ENCODE results near the gene RRP15. TPM values are rescaled to one million over a fixed set of nuclear protein-coding genes. Genes with fewer than 3 reads are reported as not detected.
A peak's percentile ranks its signal among the peaks of the same experiment; 100 is the strongest.

RRP15 gene
- total and polyA plus RNA-seq, 9 of the 15 experiments (the other 6 are each of a cell fraction or from before 2014, with no cell fraction given): 9.5 to 58.1 (median 29.3) TPM

DNA sequence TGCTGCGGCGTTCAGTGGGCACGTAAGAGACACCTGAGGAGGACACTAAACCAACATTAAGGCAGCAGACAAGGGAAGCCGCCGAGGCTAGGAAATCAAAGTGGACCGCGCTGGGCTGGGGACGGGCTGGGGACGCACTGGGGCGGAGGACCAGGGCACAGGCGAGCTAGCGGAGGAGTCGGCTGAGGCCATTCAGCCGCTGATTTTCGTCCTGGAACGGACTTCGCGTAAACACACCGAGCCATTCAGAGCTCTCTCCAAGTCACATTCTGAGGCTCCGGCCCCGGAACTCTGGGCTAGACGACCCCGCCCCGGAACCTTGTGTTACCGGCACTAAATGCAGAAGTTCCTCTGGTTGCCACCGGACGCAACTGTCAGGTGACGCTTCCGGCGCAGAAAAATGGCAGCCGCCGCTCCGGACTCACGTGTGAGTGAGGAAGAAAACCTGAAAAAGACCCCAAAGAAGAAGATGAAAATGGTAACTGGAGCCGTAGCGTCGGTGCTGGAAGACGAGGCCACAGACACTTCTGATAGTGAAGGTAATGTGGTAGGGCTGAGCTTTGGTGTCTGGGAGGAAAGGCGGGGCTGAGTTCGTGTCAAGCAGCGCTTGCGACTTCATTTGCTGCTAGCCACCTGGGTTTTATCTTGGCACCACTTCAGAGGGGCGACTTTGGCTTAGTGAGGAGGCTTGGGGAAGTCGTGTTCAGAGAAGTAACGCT lies at the start of gene RRP15 (continued):
- TF ChIP-seq CEBPG (CRISPR knock-in tag; IDR thresholded peaks at IDR 0.05) (no peak), CEBPG (tag; conservative IDR thresholded peaks at IDR 0.05 in 1 of 2, IDR thresholded peaks at IDR 0.05 in 1 of 2) (no peak), ARNT (IDR thresholded peaks at IDR 0.05) (peak in 1 of 2 experiments; percentile 74; a peak in 3 of 4 replicates), TBP (optimal IDR thresholded peaks at IDR 0.05; ENCODE audit: low read depth, low read length) (peak; percentile 98), ZNF766 (CRISPR knock-in tag; conservative IDR thresholded peaks at IDR 0.05) (no peak), ATF1 (CRISPR knock-in tag; IDR thresholded peaks at IDR 0.05) (no peak), ATF1 (tag; IDR thresholded peaks at IDR 0.05) (peak; percentile 83), NONO (IDR thresholded peaks at IDR 0.05; ENCODE audit: low read depth in 2 of 2, low read length in 1 of 2) (0 out of 4 replicates have a peak, but pooled peaks of 1 of the 2 experiments have one; percentile 65), SMARCB1 (IDR thresholded peaks at IDR 0.05; ENCODE audit: insufficient read length, low read depth) (no peak), THRAP3 (IDR thresholded peaks at IDR 0.05; ENCODE audit: borderline replicate concordance) (no peak), EZH2 (IDR thresholded peaks at IDR 0.05; ENCODE audit: borderline replicate concordance, low read depth, low read length) (no peak), OTX1 (CRISPR knock-in tag; IDR thresholded peaks at IDR 0.05) (peak; percentile 52; the same call in 1 of the 2 replicates), TAF7 (tag; IDR thresholded peaks at IDR 0.05) (peak; percentile 98), SMAD1 (IDR thresholded peaks at IDR 0.05; ENCODE audit: low read depth, low read length, partially characterized antibody) (peak; percentile 62), GABPB2 (CRISPR knock-in tag; conservative IDR thresholded peaks at IDR 0.05) (no peak), NR4A1 (CRISPR knock-in tag; IDR thresholded peaks at IDR 0.05) (no peak), NR4A1 (tag; IDR thresholded peaks at IDR 0.05) (0 out of 2 replicates have a peak, but pooled peaks have one; percentile 26), ARID4B (CRISPR knock-in tag; IDR thresholded peaks at IDR 0.05) (peak; percentile 100), ZNF785 (CRISPR knock-in tag; IDR thresholded peaks at IDR 0.05) (no peak), ZBTB1 (CRISPR knock-in tag; IDR thresholded peaks at IDR 0.05; ENCODE audit: borderline replicate concordance, low read depth) (no peak), TCF7L2 (IDR thresholded peaks at IDR 0.05; ENCODE audit: low read depth, low read length) (0 out of 2 replicates have a peak, but pooled peaks have one; percentile 31), CHD1 (IDR thresholded peaks at IDR 0.05; ENCODE audit: low read length) (no peak)
- TF ChIP-seq, protein P1, sequence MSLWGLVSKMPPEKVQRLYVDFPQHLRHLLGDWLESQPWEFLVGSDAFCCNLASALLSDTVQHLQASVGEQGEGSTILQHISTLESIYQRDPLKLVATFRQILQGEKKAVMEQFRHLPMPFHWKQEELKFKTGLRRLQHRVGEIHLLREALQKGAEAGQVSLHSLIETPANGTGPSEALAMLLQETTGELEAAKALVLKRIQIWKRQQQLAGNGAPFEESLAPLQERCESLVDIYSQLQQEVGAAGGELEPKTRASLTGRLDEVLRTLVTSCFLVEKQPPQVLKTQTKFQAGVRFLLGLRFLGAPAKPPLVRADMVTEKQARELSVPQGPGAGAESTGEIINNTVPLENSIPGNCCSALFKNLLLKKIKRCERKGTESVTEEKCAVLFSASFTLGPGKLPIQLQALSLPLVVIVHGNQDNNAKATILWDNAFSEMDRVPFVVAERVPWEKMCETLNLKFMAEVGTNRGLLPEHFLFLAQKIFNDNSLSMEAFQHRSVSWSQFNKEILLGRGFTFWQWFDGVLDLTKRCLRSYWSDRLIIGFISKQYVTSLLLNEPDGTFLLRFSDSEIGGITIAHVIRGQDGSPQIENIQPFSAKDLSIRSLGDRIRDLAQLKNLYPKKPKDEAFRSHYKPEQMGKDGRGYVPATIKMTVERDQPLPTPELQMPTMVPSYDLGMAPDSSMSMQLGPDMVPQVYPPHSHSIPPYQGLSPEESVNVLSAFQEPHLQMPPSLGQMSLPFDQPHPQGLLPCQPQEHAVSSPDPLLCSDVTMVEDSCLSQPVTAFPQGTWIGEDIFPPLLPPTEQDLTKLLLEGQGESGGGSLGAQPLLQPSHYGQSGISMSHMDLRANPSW (CRISPR knock-in tag; IDR thresholded peaks at IDR 0.05): no peak

Measured in K562 (cell line).